Hepatocyte (in vitro differentiated cells): ENCODE data around the gene MAP2K3. TPM values are rescaled to one million over a fixed set of nuclear protein-coding genes. Genes with fewer than 3 reads are reported as not detected.

Experiments
- DNase-seq: peaks from one replicate; pipeline ENCODE4 v3.0.0-alpha.2; 2016; ENCODE audit warnings: low spot score
- H2AFZ ChIP-seq: fragments of 200-600 bp; sonication (generic); 2 replicates; pipeline ENCODE4 v1.6.0; 2016; ENCODE audit warnings: antibody characterized with exemption, mild to moderate bottlenecking
- H3K27ac ChIP-seq: fragments of 200-600 bp; sonication (generic); 2 replicates; pipeline ENCODE4 v1.5.1; 2016; ENCODE audit warnings: mild to moderate bottlenecking
- H3K27me3 ChIP-seq: fragments of 200-600 bp; sonication (generic); 2 replicates; pipeline ENCODE4 v1.6.1; 2016
- H3K36me3 ChIP-seq: fragments of 200-600 bp; sonication (generic); replicated peaks from 2 replicates; pipeline ENCODE4 v1.5.1; 2016; ENCODE audit warnings: low read depth; ENCODE audit not compliant: insufficient read depth
- H3K4me1 ChIP-seq: fragments of 200-600 bp; sonication (generic); 2 replicates; pipeline ENCODE4 v1.5.1; 2016; ENCODE audit warnings: mild to moderate bottlenecking, moderate library complexity; ENCODE audit not compliant: insufficient read depth
- H3K4me2 ChIP-seq: fragments of 200-600 bp; sonication (generic); 2 replicates; pipeline ENCODE4 v1.6.0; 2016
- H3K4me3 ChIP-seq: fragments of 200-600 bp; sonication (generic); 2 replicates; pipeline ENCODE4 v1.5.1; 2016; ENCODE audit warnings: mild to moderate bottlenecking
- H3K79me2 ChIP-seq: fragments of 200-600 bp; sonication (generic); 2 replicates; pipeline ENCODE4 v1.6.0; 2017; ENCODE audit warnings: mild to moderate bottlenecking
- H3K9me2 ChIP-seq: fragments of 200-600 bp; sonication (generic); replicated peaks from 2 replicates; pipeline ENCODE4 v1.6.0; 2017; ENCODE audit warnings: mild to moderate bottlenecking; ENCODE audit not compliant: insufficient read depth
- H3K9me3 ChIP-seq: fragments of 200-600 bp; sonication (generic); 2 replicates; pipeline ENCODE4 v1.5.1; 2016; ENCODE audit warnings: low read depth, mild to moderate bottlenecking
- H4K20me1 ChIP-seq: fragments of 200-600 bp; sonication (generic); 2 replicates; pipeline ENCODE4 v1.6.0; 2016; ENCODE audit warnings: mild to moderate bottlenecking; ENCODE audit not compliant: insufficient read depth, poor library complexity, severe bottlenecking
- EZH2 ChIP-seq: fragments of 200-600 bp; sonication (generic); IDR thresholded peaks from 2 replicates; pipeline ENCODE4 v1.6.1; 2016; ENCODE audit warnings: antibody characterized with exemption, mild to moderate bottlenecking, borderline replicate concordance
- EZH2phosphoT487 ChIP-seq: fragments of 200-600 bp; sonication (generic); IDR thresholded peaks from one replicate; pipeline ENCODE4 v1.6.1; 2018; ENCODE audit warnings: antibody characterized with exemption, mild to moderate bottlenecking, low read depth, moderate library complexity; ENCODE audit not compliant: unreplicated experiment, severe bottlenecking
- WGBS: methylation state at CpG from one replicate; pipeline ENCODE4 v1.1.6; 2016; ENCODE audit warnings: low lambda C conversion rate; ENCODE audit errors: missing lambda C conversion rate; 5-methylcytosine and 5-hydroxymethylcytosine counted together
- polyA plus RNA-seq: library from polyadenylated mRNA; unstranded; fragments of >200 nt; fragmentation: Nextera tagmentation; extraction: Ambion mirVana; gene quantifications from 2 replicates; pipeline ENCODE4 v1.2.1, GENCODE V29; 2016
- total RNA-seq: library from RNA; depleted of rRNA; stranded (reverse); fragments of >200 nt; gene quantifications from 2 replicates; pipeline ENCODE4 v1.2.3, GENCODE V29; 2014
- TF ChIP-seq, protein P1 (sequence below): fragments of 200-600 bp; sonication (generic); IDR thresholded peaks from 2 replicates; pipeline ENCODE4 v1.5.1; 2016; ENCODE audit warnings: antibody characterized with exemption, mild to moderate bottlenecking; ENCODE audit not compliant: poor library complexity

The MAP2K3 gene
- total and polyA plus RNA-seq, 2 experiments from 2014 or later: 21.8 to 62.4 TPM

DNA sequence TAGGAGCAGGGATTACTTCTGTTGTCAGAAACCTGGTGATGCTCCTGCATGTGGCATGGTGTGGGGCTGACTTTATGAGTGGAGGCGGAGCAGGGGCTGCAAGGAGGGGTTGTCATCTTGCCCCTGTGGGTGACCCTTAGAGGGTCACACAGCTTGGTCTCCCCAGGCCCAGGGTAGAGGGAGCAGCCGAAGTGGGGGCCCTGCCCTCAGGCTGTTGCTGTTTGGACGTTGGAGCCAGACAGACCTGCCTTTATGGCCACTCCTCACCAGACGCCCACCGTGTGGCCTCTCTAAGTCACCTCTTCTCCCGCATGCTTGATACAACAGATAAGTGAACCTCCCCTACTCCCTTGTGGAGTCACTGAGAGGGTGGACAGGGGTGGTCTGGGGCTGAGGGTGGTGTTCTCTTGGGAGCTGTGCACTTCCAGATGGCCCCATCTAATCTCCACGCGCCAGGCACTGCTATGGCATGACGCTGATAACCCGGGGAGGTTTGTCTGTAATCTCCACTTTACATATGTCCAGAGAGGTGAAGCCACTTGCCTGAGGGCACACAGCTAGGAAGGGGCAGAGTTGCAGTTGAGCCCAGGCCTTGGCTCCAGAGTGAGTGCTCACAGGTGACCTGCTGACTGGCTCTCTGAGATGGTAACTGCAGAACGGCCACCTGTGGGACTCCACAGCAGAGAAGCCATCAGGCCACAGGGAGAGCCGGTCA, 10.0 kb downstream of the MAP2K3 start:
- no peak for DNase-seq
- Histone ChIP-seq H3K4me3 (no peak overlapping the region), H3K9me3 (no peaks in the 10 kb centered on the region), H3K79me2 (peaks cover 76% of the 10 kb centered on the region), H4K20me1 (peaks cover 46% of the 10 kb centered on the region), H2AFZ (no peak overlapping the region), H3K4me1 (no peaks in the 10 kb centered on the region), H3K36me3 (no peaks in the 10 kb centered on the region), H3K9me2 (no peaks in the 10 kb centered on the region), H3K27ac (no peak overlapping the region), H3K27me3 (no peaks in the 10 kb centered on the region), H3K4me2 (no peak overlapping the region)
- WGBS: 71% methylated on average over 12 of the region's 12 CpGs
- TF ChIP-seq EZH2 (no peak), EZH2phosphoT487 (no peak)
- TF ChIP-seq, protein P1, sequence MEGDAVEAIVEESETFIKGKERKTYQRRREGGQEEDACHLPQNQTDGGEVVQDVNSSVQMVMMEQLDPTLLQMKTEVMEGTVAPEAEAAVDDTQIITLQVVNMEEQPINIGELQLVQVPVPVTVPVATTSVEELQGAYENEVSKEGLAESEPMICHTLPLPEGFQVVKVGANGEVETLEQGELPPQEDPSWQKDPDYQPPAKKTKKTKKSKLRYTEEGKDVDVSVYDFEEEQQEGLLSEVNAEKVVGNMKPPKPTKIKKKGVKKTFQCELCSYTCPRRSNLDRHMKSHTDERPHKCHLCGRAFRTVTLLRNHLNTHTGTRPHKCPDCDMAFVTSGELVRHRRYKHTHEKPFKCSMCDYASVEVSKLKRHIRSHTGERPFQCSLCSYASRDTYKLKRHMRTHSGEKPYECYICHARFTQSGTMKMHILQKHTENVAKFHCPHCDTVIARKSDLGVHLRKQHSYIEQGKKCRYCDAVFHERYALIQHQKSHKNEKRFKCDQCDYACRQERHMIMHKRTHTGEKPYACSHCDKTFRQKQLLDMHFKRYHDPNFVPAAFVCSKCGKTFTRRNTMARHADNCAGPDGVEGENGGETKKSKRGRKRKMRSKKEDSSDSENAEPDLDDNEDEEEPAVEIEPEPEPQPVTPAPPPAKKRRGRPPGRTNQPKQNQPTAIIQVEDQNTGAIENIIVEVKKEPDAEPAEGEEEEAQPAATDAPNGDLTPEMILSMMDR: no peak

DNA sequence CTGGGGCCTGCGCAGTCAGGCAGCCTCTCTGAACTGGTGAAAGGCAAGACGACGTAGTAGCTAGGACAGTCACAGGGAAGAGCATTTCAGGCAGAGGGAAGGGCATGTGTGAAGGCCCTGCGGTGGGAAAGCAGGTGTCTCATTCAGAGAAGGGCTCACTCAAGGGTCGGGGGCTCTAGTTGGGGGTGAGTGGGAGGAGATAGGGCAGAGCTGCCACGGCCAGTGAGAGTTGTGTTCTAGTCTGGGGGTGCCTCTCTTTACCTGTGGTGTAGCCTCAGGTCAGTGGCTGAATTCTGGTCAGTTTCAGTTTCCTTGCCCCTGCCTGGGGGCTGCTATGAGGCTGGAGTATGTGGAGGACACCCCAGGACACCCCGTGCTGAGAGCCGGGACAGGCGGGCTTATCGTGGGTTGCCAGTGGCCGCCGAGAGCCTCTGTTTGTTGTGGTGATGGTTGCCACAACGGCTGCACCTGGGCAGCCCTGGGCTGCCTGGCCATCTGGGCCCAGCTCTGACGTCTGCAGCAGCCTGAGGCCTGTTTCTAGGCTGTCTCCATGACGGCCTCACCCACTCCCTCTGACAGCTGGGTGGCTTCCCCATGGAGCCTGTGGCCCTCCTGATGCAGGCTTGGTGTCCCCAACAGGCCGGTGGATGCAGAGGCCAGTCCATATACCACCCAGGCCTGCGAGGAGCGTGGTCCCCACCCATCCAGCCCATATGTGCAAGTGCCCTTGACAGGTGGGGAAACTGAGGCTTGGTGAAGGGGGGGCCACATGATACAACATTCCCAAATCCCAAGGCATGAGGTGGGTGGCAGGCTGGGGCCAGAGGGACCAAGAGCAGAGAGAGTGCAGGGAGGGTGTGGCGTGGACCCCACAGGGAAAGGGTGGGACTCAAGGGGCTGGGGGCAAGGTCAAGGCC, 10.8 kb downstream of the MAP2K3 start:
- H3K9me3 ChIP-seq: no peaks in the 10 kb centered on the region
- no peaks in the 10 kb centered on the region for H3K9me2 ChIP-seq
- peaks cover 68% of the 10 kb centered on the region for H3K79me2 ChIP-seq
- no peaks in the 10 kb centered on the region for H3K27me3 ChIP-seq
- TF ChIP-seq, protein P1: no peak
- TF ChIP-seq EZH2phosphoT487: no peak
- TF ChIP-seq EZH2: no peak
- no peak overlapping the region for H2AFZ ChIP-seq
- WGBS: 82% methylated on average over 19 of the region's 19 CpGs
- H3K27ac ChIP-seq: no peak overlapping the region
- H4K20me1 ChIP-seq: peaks cover 46% of the 10 kb centered on the region
- DNase-seq: peak; percentile 29
- no peak overlapping the region for H3K4me3 ChIP-seq
- H3K4me1 ChIP-seq: no peaks in the 10 kb centered on the region
- H3K4me2 ChIP-seq: no peak overlapping the region
- H3K36me3 ChIP-seq: no peaks in the 10 kb centered on the region

DNA sequence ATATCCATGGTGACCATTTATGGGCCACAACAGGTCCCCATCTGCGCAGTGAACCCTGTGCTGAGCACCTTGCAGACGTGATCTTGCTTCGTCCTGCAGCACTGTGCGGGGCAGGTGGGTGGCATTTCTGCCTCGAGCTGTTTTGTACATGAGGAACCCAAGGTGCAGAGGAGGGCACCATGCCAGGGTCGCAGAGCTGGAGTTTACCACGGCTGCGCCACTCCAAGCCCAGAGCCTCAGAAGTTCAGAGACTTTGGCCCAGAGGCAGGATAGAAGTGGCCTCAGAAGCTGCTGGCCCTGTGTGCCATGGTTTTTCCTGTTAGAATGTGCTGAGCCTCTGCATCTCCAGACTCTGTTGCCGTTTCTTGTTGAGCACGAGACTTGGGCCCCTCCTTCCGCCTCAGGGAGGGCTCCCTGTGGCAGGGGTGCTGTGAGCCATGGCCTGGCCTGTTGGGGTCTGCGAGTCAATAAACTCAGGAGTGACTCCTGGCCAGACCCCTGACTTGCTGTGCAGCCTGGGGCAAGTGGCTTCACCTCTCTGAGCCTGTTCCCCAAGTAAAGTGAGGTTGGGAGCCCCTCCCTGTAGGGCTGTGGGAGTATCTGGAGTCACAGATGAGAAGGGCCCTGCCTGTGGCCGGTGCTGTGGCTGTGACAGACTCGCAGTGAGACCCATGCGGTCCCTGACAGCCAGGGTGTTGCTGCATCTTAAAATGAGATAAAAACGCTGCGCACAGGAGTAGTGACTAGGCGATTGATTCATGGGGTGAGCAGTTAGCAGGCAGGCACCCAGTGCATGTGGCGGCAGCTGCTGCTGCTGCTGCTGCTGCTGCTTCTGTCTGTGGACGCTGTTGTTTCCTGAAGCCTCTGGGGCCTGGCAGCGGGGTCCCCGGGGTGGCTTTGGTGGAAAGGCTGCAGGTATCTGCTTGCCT, 11.8 kb downstream of the MAP2K3 start:
- no peak for DNase-seq
- WGBS: 80% methylated on average over 22 of the region's 22 CpGs
- Histone ChIP-seq H2AFZ (no peak overlapping the region), H3K4me2 (no peak overlapping the region), H3K27me3 (no peaks in the 10 kb centered on the region), H3K27ac (no peak overlapping the region), H3K4me3 (no peak overlapping the region), H3K36me3 (no peaks in the 10 kb centered on the region), H3K79me2 (peaks cover 57% of the 10 kb centered on the region), H3K9me3 (no peaks in the 10 kb centered on the region), H3K9me2 (no peaks in the 10 kb centered on the region), H3K4me1 (no peaks in the 10 kb centered on the region), H4K20me1 (peaks cover 46% of the 10 kb centered on the region)
- TF ChIP-seq, protein P1: no peak
- TF ChIP-seq EZH2phosphoT487: no peak
